ENCODE results near the gene DTX3L.

DTX3L gene

GRCh38 chr3:122572940-122573412, 8.8 kb downstream of the DTX3L start:
- Histone ChIP-seq H3K9ac (ENCODE audit: low read length) (no peak overlapping the region), H3K4me2 (ENCODE audit: low read depth, low read length, poor library complexity, severe bottlenecking) (no peak overlapping the region)

DNA sequence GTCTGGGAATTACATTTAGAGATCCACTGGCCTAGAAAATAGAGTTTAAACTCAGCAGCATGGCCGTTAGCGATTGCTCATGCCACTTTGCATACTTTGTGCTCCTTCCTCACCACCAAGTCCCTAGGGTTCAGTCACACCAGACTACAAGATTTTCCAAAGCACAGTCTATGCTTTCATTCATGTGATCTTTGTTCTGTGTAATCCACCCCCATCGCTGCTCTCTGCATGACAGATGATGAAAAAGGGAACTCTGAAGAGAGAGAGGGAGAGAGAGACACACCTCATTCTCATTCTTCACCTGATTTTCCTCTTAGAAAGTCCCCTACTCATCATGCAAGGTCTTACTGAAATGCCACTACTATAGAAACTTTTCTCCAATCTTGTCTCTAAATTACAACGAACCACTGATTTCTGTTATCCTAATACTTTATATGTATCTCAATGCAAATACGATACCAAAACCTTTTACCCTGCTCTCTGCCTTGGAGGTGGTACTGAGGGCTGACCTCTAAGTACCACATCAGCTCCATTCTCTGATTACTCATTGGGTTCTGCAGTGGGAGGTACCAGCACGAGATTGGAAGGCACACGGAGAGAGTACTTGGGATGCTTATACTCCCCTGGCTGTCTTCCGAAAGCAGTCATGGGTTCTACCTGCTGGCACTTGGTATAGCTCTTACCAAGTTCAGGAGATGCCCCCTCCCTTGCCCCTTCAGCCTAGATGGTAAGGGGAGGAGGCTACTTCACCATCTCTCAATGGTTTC, 12.2 kb downstream of the DTX3L start:
- Histone ChIP-seq H3F3A (ENCODE audit: insufficient read depth) (no peaks in the 10 kb centered on the region), H3K27ac (ENCODE audit: low read depth, low read length) (no peak overlapping the region), H4K20me1 (ENCODE audit: low read depth, low read length) (no peaks in the 10 kb centered on the region), H3K79me2 (ENCODE audit: insufficient read depth, low read length) (no peaks in the 10 kb centered on the region), H3K9me2 (replicated peaks; ENCODE audit: insufficient read depth, low read length) (no peaks in the 10 kb centered on the region), H3K9ac (ENCODE audit: low read length) (no peak overlapping the region), H3K36me3 (ENCODE audit: low read length) (no peaks in the 10 kb centered on the region), H3K27me3 (ENCODE audit: low read length) (no peaks in the 10 kb centered on the region), H3K9me3 (ENCODE audit: insufficient read depth, low read length) (0 out of 2 replicates have a peak, but pooled peaks cover 1% of the 10 kb centered on the region), H3K4me3 (ENCODE audit: insufficient read depth, low read length, poor library complexity, severe bottlenecking) (no peak overlapping the region), H3K4me2 (ENCODE audit: low read depth, low read length, poor library complexity, severe bottlenecking) (peak overlapping the region; percentile 8), H2AFZ (ENCODE audit: low read depth, low read length, severe bottlenecking) (no peak overlapping the region)
- TF ChIP-seq EZH2phosphoT487 (conservative IDR thresholded peaks at IDR 0.05; ENCODE audit: low read length) = no peak
- TF ChIP-seq CTCF (IDR thresholded peaks at IDR 0.05; ENCODE audit: insufficient read depth, low read length, poor library complexity, severe bottlenecking) = no peak

More at GRCh38 chr3:122572940-122573412, 8.8 kb downstream of the DTX3L start:
- Histone ChIP-seq H3K79me2 (ENCODE audit: insufficient read depth, low read length) (no peaks in the 10 kb centered on the region), H4K20me1 (ENCODE audit: low read depth, low read length) (no peaks in the 10 kb centered on the region), H3K9me3 (ENCODE audit: insufficient read depth, low read length) (no peaks in the 10 kb centered on the region), H3K9me2 (replicated peaks; ENCODE audit: insufficient read depth, low read length) (no peaks in the 10 kb centered on the region), H2AFZ (ENCODE audit: low read depth, low read length, severe bottlenecking) (no peak overlapping the region), H3F3A (ENCODE audit: insufficient read depth) (no peaks in the 10 kb centered on the region), H3K27ac (ENCODE audit: low read depth, low read length) (no peak overlapping the region), H3K27me3 (ENCODE audit: low read length) (no peaks in the 10 kb centered on the region), H3K4me3 (ENCODE audit: insufficient read depth, low read length, poor library complexity, severe bottlenecking) (no peak overlapping the region), H3K36me3 (ENCODE audit: low read length) (no peaks in the 10 kb centered on the region)
- no peak for TF ChIP-seq CTCF (IDR thresholded peaks at IDR 0.05; ENCODE audit: insufficient read depth, low read length, poor library complexity, severe bottlenecking)
- TF ChIP-seq EZH2phosphoT487 (conservative IDR thresholded peaks at IDR 0.05; ENCODE audit: low read length) = no peak

- Histone ChIP-seq H3K4me3 (ENCODE audit: insufficient read depth, low read length, poor library complexity, severe bottlenecking) (no peak within 1 kb of the TSS), H2AFZ (ENCODE audit: low read depth, low read length, severe bottlenecking) (no peak within 1 kb of the TSS), H3F3A (ENCODE audit: insufficient read depth) (no peaks in the 10 kb centered on the region), H3K4me2 (ENCODE audit: low read depth, low read length, poor library complexity, severe bottlenecking) (peak within 1 kb of the TSS; percentile 8), H3K9me2 (replicated peaks; ENCODE audit: insufficient read depth, low read length) (no peaks in the 10 kb centered on the region), H3K36me3 (ENCODE audit: low read length) (no peaks in the 10 kb centered on the region), H3K9me3 (ENCODE audit: insufficient read depth, low read length) (peaks cover 13% of the 10 kb centered on the region; the same call in 1 of the 2 replicates), H4K20me1 (ENCODE audit: low read depth, low read length) (no peaks in the 10 kb centered on the region), H3K27me3 (ENCODE audit: low read length) (no peaks in the 10 kb centered on the region), H3K9ac (ENCODE audit: low read length) (no peak within 1 kb of the TSS), H3K79me2 (ENCODE audit: insufficient read depth, low read length) (no peaks in the 10 kb centered on the region), H3K27ac (ENCODE audit: low read depth, low read length) (no peak within 1 kb of the TSS)
- no peak for TF ChIP-seq CTCF (IDR thresholded peaks at IDR 0.05; ENCODE audit: insufficient read depth, low read length, poor library complexity, severe bottlenecking)
- no peak for TF ChIP-seq EZH2phosphoT487 (conservative IDR thresholded peaks at IDR 0.05; ENCODE audit: low read length)
Observed at GRCh38 chr3:122577409-122578031, 13.4 kb downstream of the DTX3L start, which contains the start of gene PARP15. TSS of gene PARP15 (plus strand) at chr3:122577650. CDS start at chr3:122577668, 18 bp downstream.
